ENCODE measurements around the gene LATS2. TPM values are rescaled to one million over a fixed set of nuclear protein-coding genes. Genes with fewer than 3 reads are reported as not detected.

LATS2 gene
- total RNA-seq: 1 to 10 TPM; 2.3 to 2.4 TPM

- Mint-ChIP-seq H3K9me3 (no peaks in the 10 kb centered on the region), H3K4me1 (peaks cover 6% of the 10 kb centered on the region), H3K4me3 (peak within 1 kb of the TSS; percentile 63), H3K36me3 (peaks cover 1% of the 10 kb centered on the region), H3K27ac (peak within 1 kb of the TSS; percentile 71), H3K27me3 (peaks cover 62% of the 10 kb centered on the region)
- POLR2A ChIA-PET: interaction anchor here (0.9 kb wide), 1 partner anchor 115 kb away, joined by 4 read pairs; the partner anchor contains the start of genes MRPL57 and SKA3
- DNase-seq (peak; percentile 76), ATAC-seq (ENCODE audit: low read depth) (peak; percentile 76)
Observed at GRCh38 chr13:21061029-21061763, at the start of gene LATS2. TSS of gene LATS2 (minus strand) at chr13:21061586. CDS start at chr13:21046026, 15,560 bp downstream.

- peaks cover 1% of the 10 kb centered on the region for H3K4me1 Mint-ChIP-seq
- ATAC-seq (ENCODE audit: low read depth) (no peak), DNase-seq (no peak)
- H3K9me3 Mint-ChIP-seq: no peaks in the 10 kb centered on the region
- no peaks in the 10 kb centered on the region for H3K27me3 Mint-ChIP-seq
- no peaks in the 10 kb centered on the region for H3K36me3 Mint-ChIP-seq
- H3K27ac Mint-ChIP-seq: no peak overlapping the region
- no peak overlapping the region for H3K4me3 Mint-ChIP-seq
- POLR2A ChIA-PET: no interaction called here
Observed at GRCh38 chr13:21109168-21109567, 47.8 kb upstream of the LATS2 start.

DNA sequence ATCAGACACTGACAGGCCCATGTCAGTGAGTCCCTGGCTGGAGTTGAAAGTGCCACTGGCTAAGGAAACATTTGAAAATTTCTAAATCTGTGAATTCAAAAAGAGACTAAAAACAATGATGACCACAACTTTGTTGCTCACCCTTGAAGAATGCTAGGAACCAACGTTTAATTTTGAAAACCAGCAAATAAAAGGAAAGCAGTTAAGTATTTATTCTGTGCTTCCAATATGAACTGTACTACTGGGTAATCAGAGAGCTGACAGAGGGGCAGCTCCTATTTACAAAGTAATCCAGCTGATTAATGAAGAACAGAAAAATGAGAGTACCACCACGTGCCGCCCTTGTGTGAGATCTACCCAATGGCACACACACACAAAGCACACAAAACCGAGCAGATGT is 44.7 kb upstream of the LATS2 start:
- Mint-ChIP-seq H3K9me3 (no peaks in the 10 kb centered on the region), H3K27ac (no peak overlapping the region), H3K27me3 (no peaks in the 10 kb centered on the region), H3K4me1 (peaks cover 1% of the 10 kb centered on the region), H3K36me3 (no peaks in the 10 kb centered on the region), H3K4me3 (no peak overlapping the region)
- POLR2A ChIA-PET: interaction anchor here (0.6 kb wide), 1 partner anchor 61 kb away, joined by 3 read pairs; no protein-coding TSS in a partner anchor
- ATAC-seq (ENCODE audit: low read depth) (no peak), DNase-seq (no peak)

DNA sequence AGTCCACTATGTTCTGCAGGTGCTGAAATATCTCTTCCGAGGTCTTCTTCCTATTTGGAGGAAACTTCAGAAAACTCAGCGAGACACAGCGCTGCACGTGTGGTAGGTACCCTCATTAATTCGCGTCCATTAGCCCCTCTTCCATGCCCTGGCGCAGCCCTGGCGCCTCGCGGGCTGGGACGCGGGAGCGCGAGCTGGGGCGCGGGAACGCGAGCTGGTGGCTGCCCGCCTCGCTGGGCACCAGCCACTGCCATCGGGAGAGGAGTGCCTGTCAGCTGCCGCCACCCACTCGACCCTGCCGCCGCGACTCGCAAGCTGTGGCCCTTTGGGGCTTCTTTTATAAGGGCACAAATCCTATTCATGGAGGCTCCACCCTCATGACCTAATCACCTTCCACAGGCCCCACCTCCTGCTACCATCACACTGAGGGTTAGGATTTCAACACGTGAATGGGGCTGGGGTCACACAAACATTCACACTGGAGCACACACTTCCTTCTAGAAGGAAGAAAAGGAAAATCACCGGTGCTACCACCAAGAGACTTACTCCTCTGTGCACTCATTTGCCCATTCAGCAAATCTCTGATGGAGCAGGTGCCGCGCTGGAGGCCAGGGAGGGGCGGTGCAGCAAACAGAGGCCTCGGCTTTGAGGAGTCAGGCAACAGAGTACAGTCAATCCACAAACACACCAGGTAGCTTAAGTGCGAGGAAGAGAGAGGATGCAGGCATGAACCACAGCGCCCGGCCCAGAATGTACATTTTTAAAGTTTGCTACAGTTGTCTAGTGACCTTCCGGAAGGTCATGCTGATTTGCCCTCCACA is 43.0 kb upstream of the LATS2 start:
- POLR2A ChIA-PET: no interaction called here
- ATAC-seq (ENCODE audit: low read depth) (no peak), DNase-seq (no peak)
- no peaks in the 10 kb centered on the region for H3K27me3 Mint-ChIP-seq
- H3K27ac Mint-ChIP-seq: no peak overlapping the region
- no peaks in the 10 kb centered on the region for H3K36me3 Mint-ChIP-seq
- no peaks in the 10 kb centered on the region for H3K9me3 Mint-ChIP-seq
- H3K4me1 Mint-ChIP-seq: no peaks in the 10 kb centered on the region
- H3K4me3 Mint-ChIP-seq: no peak overlapping the region

GRCh38 chr13:21101865-21102576 is 40.6 kb upstream of the LATS2 start:
- H3K36me3 Mint-ChIP-seq: no peaks in the 10 kb centered on the region
- no peak overlapping the region for H3K27ac Mint-ChIP-seq
- DNase-seq: no peak
- POLR2A ChIA-PET: no interaction called here
- ATAC-seq (ENCODE audit: low read depth): no peak
- H3K4me3 Mint-ChIP-seq: no peak overlapping the region
- no peaks in the 10 kb centered on the region for H3K9me3 Mint-ChIP-seq
- H3K4me1 Mint-ChIP-seq: no peaks in the 10 kb centered on the region
- H3K27me3 Mint-ChIP-seq: peaks cover 3% of the 10 kb centered on the region

GRCh38 chr13:21100994-21101757 is 39.8 kb upstream of the LATS2 start:
- ATAC-seq (ENCODE audit: low read depth): no peak
- Mint-ChIP-seq H3K36me3 (no peaks in the 10 kb centered on the region), H3K9me3 (no peaks in the 10 kb centered on the region), H3K27me3 (peaks cover 3% of the 10 kb centered on the region), H3K4me1 (no peaks in the 10 kb centered on the region), H3K4me3 (no peak overlapping the region), H3K27ac (no peak overlapping the region)
- no peak for DNase-seq
- POLR2A ChIA-PET: no interaction called here

DNA sequence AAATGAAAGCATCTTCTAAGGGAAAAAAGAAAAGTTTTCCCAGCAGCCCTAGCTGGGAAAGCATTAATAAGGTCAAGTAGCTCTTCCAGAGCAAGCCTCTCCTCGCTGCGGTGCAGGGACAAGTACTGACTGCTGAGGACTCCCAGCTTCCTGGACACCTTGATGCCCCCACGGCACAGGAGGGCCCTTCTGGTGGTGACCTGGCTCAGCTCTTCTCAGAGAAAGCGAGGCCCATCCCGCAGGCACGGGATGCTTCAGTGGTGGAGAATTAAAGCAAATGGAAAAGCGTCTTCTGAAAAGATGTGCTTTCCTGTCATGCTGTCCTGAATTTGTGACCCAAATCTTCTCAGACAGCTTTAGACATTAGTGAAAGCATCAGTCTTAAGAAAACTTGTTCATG is 38.8 kb upstream of the LATS2 start:
- H3K27me3 Mint-ChIP-seq: peaks cover 3% of the 10 kb centered on the region
- peaks cover under 1% of the 10 kb centered on the region for H3K4me1 Mint-ChIP-seq
- no peak overlapping the region for H3K4me3 Mint-ChIP-seq
- POLR2A ChIA-PET: no interaction called here
- no peak overlapping the region for H3K27ac Mint-ChIP-seq
- no peaks in the 10 kb centered on the region for H3K36me3 Mint-ChIP-seq
- no peak for DNase-seq
- H3K9me3 Mint-ChIP-seq: no peaks in the 10 kb centered on the region
- ATAC-seq (ENCODE audit: low read depth): no peak

DNA sequence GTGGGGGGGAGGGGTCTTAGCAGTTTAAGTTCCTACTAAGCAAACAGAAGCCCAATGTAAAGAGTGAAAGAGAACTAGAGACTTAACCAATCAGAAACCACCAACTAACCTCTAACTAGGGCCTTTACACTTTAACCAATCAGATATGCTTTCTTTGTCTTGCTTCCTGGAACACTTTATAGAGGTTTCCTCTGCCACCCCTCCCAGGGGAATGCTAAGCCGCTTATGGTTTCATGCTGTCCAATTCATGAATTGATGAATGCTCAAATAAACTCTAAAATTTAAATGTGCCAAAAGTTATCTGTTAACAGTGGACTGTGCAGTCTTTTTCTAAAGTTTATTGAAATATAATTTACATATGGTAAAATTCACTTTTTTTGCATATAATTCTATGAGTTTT is 33.9 kb upstream of the LATS2 start:
- Mint-ChIP-seq H3K36me3 (no peaks in the 10 kb centered on the region), H3K9me3 (no peaks in the 10 kb centered on the region), H3K27ac (no peak overlapping the region), H3K4me1 (peaks cover 2% of the 10 kb centered on the region), H3K27me3 (peaks cover 8% of the 10 kb centered on the region), H3K4me3 (no peak overlapping the region)
- no peak for ATAC-seq (ENCODE audit: low read depth)
- POLR2A ChIA-PET: no interaction called here
- DNase-seq: no peak

- H3K27ac Mint-ChIP-seq: no peak overlapping the region
- no peak for ATAC-seq (ENCODE audit: low read depth)
- POLR2A ChIA-PET: no interaction called here
Observed at GRCh38 chr13:21089830-21090229, 28.4 kb upstream of the LATS2 start.

GRCh38 chr13:21088534-21088933 is 27.1 kb upstream of the LATS2 start:
- ATAC-seq (ENCODE audit: low read depth) (no peak), DNase-seq (no peak)
- Mint-ChIP-seq H3K27ac (no peak overlapping the region), H3K4me1 (no peaks in the 10 kb centered on the region), H3K36me3 (no peaks in the 10 kb centered on the region), H3K27me3 (peaks cover 29% of the 10 kb centered on the region), H3K4me3 (no peak overlapping the region), H3K9me3 (no peaks in the 10 kb centered on the region)
- POLR2A ChIA-PET: no interaction called here

More at GRCh38 chr13:21089830-21090229, 28.4 kb upstream of the LATS2 start:
- no peak for DNase-seq
- no peaks in the 10 kb centered on the region for H3K36me3 Mint-ChIP-seq
- H3K27me3 Mint-ChIP-seq: peaks cover 29% of the 10 kb centered on the region
- no peak overlapping the region for H3K4me3 Mint-ChIP-seq
- no peaks in the 10 kb centered on the region for H3K4me1 Mint-ChIP-seq
- no peaks in the 10 kb centered on the region for H3K9me3 Mint-ChIP-seq

DNA sequence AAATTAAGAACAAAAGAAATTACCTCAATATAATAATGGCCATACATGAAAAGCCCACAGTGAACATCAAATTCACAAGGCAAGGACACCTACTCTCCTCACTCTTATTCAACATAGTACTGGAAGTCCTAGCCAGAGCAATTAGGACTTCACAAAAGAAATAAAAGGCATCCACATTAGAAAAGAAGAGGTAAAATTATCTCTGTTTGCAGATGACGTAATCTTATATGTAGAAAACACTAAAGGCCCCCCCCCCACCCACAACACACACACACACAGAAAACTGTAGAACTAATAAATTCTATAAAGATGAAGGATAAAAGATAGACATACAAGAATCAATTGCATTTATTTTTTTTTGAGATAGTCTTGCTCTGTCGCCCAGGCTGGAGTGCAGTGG is 25.5 kb upstream of the LATS2 start:
- H3K9me3 Mint-ChIP-seq: no peaks in the 10 kb centered on the region
- POLR2A ChIA-PET: no interaction called here
- no peak for ATAC-seq (ENCODE audit: low read depth)

DNA sequence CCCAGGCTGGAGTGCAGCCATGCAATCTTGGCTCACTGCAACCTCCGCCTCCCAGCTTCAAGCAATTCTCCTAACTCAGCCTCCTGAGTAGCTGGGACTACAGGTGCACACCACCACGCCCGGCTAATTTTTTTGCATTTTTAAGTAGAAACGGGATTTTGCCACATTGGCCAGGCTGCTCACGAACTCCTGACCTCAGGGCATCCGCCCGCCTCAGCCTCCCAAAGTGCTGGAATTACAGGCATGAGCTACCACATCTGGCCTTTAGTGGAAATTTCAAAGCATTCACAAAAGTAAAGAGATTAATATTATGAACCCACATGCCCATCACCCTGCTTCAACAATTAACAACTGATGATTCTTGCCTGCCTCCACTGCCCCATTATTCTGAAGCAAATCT is 20.5 kb upstream of the LATS2 start:
- POLR2A ChIA-PET: no interaction called here
- ATAC-seq (ENCODE audit: low read depth) (no peak), DNase-seq (no peak)
- H3K9me3 Mint-ChIP-seq: no peaks in the 10 kb centered on the region
- H3K4me1 Mint-ChIP-seq: peaks cover 1% of the 10 kb centered on the region
- no peak overlapping the region for H3K4me3 Mint-ChIP-seq
- no peaks in the 10 kb centered on the region for H3K36me3 Mint-ChIP-seq
- peaks cover 20% of the 10 kb centered on the region for H3K27me3 Mint-ChIP-seq
- H3K27ac Mint-ChIP-seq: no peak overlapping the region

More for the DNA sequence above, 25.5 kb upstream of the LATS2 start:
- Mint-ChIP-seq H3K4me3 (no peak overlapping the region), H3K27ac (no peak overlapping the region), H3K27me3 (peaks cover 29% of the 10 kb centered on the region), H3K4me1 (no peaks in the 10 kb centered on the region), H3K36me3 (no peaks in the 10 kb centered on the region)
- no peak for DNase-seq

GRCh38 chr13:21080593-21080891 is 19.2 kb upstream of the LATS2 start:
- DNase-seq: no peak

More at GRCh38 chr13:21080593-21080891, 19.2 kb upstream of the LATS2 start:
- H3K9me3 Mint-ChIP-seq: no peaks in the 10 kb centered on the region
- H3K27me3 Mint-ChIP-seq: peaks cover 12% of the 10 kb centered on the region
- no peak for ATAC-seq (ENCODE audit: low read depth)
- no peak overlapping the region for H3K4me3 Mint-ChIP-seq
- no peak overlapping the region for H3K27ac Mint-ChIP-seq
- H3K36me3 Mint-ChIP-seq: no peaks in the 10 kb centered on the region
- peaks cover 1% of the 10 kb centered on the region for H3K4me1 Mint-ChIP-seq
- POLR2A ChIA-PET: no interaction called here

Data from activated naive CD8-positive, alpha-beta T cell treated with anti-CD3 and anti-CD28 coated beads, Interleukin-2, amount 10 ng/mL, durations not matched to agents 7 days and 5 days (primary cell).